Naive B cell (primary cell): ENCODE results near the gene CYP26B1. TPM values are rescaled to one million over a fixed set of nuclear protein-coding genes. Genes with fewer than 3 reads are reported as not detected.

Experiments used
- ATAC-seq, 2 donors: fragments of 150-1000 bp; cut with Tn5 transposase; 2 replicates each; pipeline ENCODE4 v1.10.0; 2021; ENCODE audit warnings: low read depth in 2 of 2, mild to moderate bottlenecking in 2 of 2, moderate library complexity in 2 of 2
- DNase-seq: peaks from one replicate; pipeline ENCODE4 v3.0.0; 2022
- H3K27ac Mint-ChIP-seq, 6 donors: one replicate each; pipeline ENCODE4 v1.8.0; 2020 to 2022; ENCODE audit warnings: mild to moderate bottlenecking in 6 of 6, mixed read lengths in 6 of 6, moderate library complexity in 5 of 6, inconsistent platforms in 2 of 6
- H3K27me3 Mint-ChIP-seq, 3 donors: one replicate each; pipeline ENCODE4 v1.8.0; 2021 to 2022; ENCODE audit warnings: mixed read lengths in 3 of 3, mild to moderate bottlenecking in 1 of 3
- H3K36me3 Mint-ChIP-seq, 2 donors: one replicate each; pipeline ENCODE4 v1.8.0; 2020 to 2022; ENCODE audit warnings: mixed read lengths in 2 of 2, inconsistent platforms in 1 of 2, mild to moderate bottlenecking in 1 of 2
- H3K4me1 Mint-ChIP-seq, 3 donors: one replicate each; pipeline ENCODE4 v1.8.0; 2020 to 2022; ENCODE audit warnings: mixed read lengths in 3 of 3, inconsistent platforms in 1 of 3, mild to moderate bottlenecking in 1 of 3, moderate library complexity in 1 of 3
- H3K4me3 Mint-ChIP-seq, 8 donors: one replicate each; pipeline ENCODE4 v1.8.0; 2020 to 2022; ENCODE audit warnings: mild to moderate bottlenecking in 8 of 8, mixed read lengths in 8 of 8, moderate library complexity in 8 of 8, inconsistent platforms in 2 of 8
- H3K9me3 Mint-ChIP-seq, 7 donors: one replicate each; pipeline ENCODE4 v1.8.0; 2020 to 2022; ENCODE audit warnings: mixed read lengths in 7 of 7, mild to moderate bottlenecking in 5 of 7, inconsistent platforms in 2 of 7, moderate library complexity in 1 of 7
- polyA plus RNA-seq, 6 donors: library from polyadenylated mRNA; unstranded; fragments of 300-500 nt; fragmentation: Illumina TruSeq; gene quantifications; one replicate each; pipeline ENCODE4 v1.2.3, GENCODE V29; 2021; ENCODE audit warnings: low read depth in 6 of 6

The CYP26B1 gene
- polyA plus RNA-seq, 6 donors from 2014 or later = not detected

- H3K27me3 Mint-ChIP-seq = peaks cover 3 to 23% (median 15%) of the 10 kb centered on the region in 3 donors
- peaks cover 0 to 6% (median 0%) of the 10 kb centered on the region in 3 donors for H3K4me1 Mint-ChIP-seq
- H3K36me3 Mint-ChIP-seq = no peaks in the 10 kb centered on the region
- DNase-seq (no peak), ATAC-seq (no peak)
- peaks cover 4 to 12% (median 7%) of the 10 kb centered on the region in 7 donors for H3K9me3 Mint-ChIP-seq
- H3K27ac Mint-ChIP-seq = no peak overlapping the region
- H3K4me3 Mint-ChIP-seq = no peak overlapping the region
Observed at GRCh38 chr2:72127401-72128058, 20.1 kb downstream of the CYP26B1 start.

- peaks cover 10 to 23% (median 16%) of the 10 kb centered on the region in 7 donors for H3K9me3 Mint-ChIP-seq
- peaks cover 3 to 31% (median 20%) of the 10 kb centered on the region in 3 donors for H3K27me3 Mint-ChIP-seq
- no peaks in the 10 kb centered on the region for H3K36me3 Mint-ChIP-seq
- ATAC-seq = no peak
- H3K27ac Mint-ChIP-seq = peak overlapping the region in 1 of 6 donors; percentile 28
- DNase-seq = no peak
- H3K4me3 Mint-ChIP-seq = no peak overlapping the region
- peaks cover 0 to 6% (median 0%) of the 10 kb centered on the region in 3 donors for H3K4me1 Mint-ChIP-seq
Observed at GRCh38 chr2:72126186-72127100, 21.2 kb downstream of the CYP26B1 start.

- H3K4me3 Mint-ChIP-seq = no peak overlapping the region
- peaks cover 4 to 22% (median 11%) of the 10 kb centered on the region in 3 donors for H3K27me3 Mint-ChIP-seq
- no peaks in the 10 kb centered on the region for H3K36me3 Mint-ChIP-seq
- no peak for ATAC-seq
- peaks cover 10 to 33% (median 19%) of the 10 kb centered on the region in 7 donors for H3K9me3 Mint-ChIP-seq
- DNase-seq = no peak
- H3K4me1 Mint-ChIP-seq = peaks cover 0 to 6% (median 0%) of the 10 kb centered on the region in 3 donors
- no peak overlapping the region for H3K27ac Mint-ChIP-seq
Observed at GRCh38 chr2:72124376-72124775, 23.3 kb downstream of the CYP26B1 start.

- Mint-ChIP-seq H3K27me3 (peaks cover 4 to 26% (median 20%) of the 10 kb centered on the region in 3 donors), H3K4me3 (no peak overlapping the region), H3K27ac (no peak overlapping the region), H3K9me3 (peaks cover 6 to 33% (median 19%) of the 10 kb centered on the region in 7 donors), H3K36me3 (no peaks in the 10 kb centered on the region), H3K4me1 (peaks cover 0 to 2% (median 0%) of the 10 kb centered on the region in 3 donors)
- DNase-seq (no peak), ATAC-seq (no peak)
Observed at GRCh38 chr2:72121153-72121552, 26.5 kb downstream of the CYP26B1 start.

- Mint-ChIP-seq H3K36me3 (no peaks in the 10 kb centered on the region), H3K9me3 (peaks cover 5 to 24% (median 17%) of the 10 kb centered on the region in 7 donors), H3K4me1 (no peaks in the 10 kb centered on the region), H3K27ac (no peak overlapping the region), H3K4me3 (no peak overlapping the region), H3K27me3 (peaks cover 4 to 23% (median 20%) of the 10 kb centered on the region in 3 donors)
- DNase-seq = no peak
- ATAC-seq = no peak
Observed at GRCh38 chr2:72118951-72119350, 28.7 kb downstream of the CYP26B1 start.

GRCh38 chr2:72118386-72118785, 29.3 kb downstream of the CYP26B1 start:
- no peaks in the 10 kb centered on the region for H3K4me1 Mint-ChIP-seq
- peaks cover 4 to 23% (median 20%) of the 10 kb centered on the region in 3 donors for H3K27me3 Mint-ChIP-seq
- H3K27ac Mint-ChIP-seq = peak overlapping the region in 1 of 6 donors; percentile 47
- peaks cover 5 to 24% (median 17%) of the 10 kb centered on the region in 7 donors for H3K9me3 Mint-ChIP-seq
- DNase-seq (no peak), ATAC-seq (no peak)
- H3K4me3 Mint-ChIP-seq = peak overlapping the region in 2 of 8 donors; percentile 16 to 49
- no peaks in the 10 kb centered on the region for H3K36me3 Mint-ChIP-seq

- Mint-ChIP-seq H3K9me3 (peaks cover 5 to 23% (median 13%) of the 10 kb centered on the region in 7 donors), H3K27ac (no peak overlapping the region), H3K36me3 (no peaks in the 10 kb centered on the region), H3K4me3 (no peak overlapping the region), H3K27me3 (peaks cover 4 to 20% (median 16%) of the 10 kb centered on the region in 3 donors), H3K4me1 (no peaks in the 10 kb centered on the region)
- ATAC-seq = no peak
- no peak for DNase-seq
Observed at GRCh38 chr2:72117718-72118117, 29.9 kb downstream of the CYP26B1 start.

GRCh38 chr2:72117029-72117428, 30.6 kb downstream of the CYP26B1 start:
- DNase-seq (no peak), ATAC-seq (no peak)
- no peak overlapping the region for H3K27ac Mint-ChIP-seq
- H3K4me1 Mint-ChIP-seq = no peaks in the 10 kb centered on the region
- H3K36me3 Mint-ChIP-seq = no peaks in the 10 kb centered on the region
- peaks cover 4 to 16% (median 9%) of the 10 kb centered on the region in 3 donors for H3K27me3 Mint-ChIP-seq
- peaks cover 2 to 20% (median 6%) of the 10 kb centered on the region in 7 donors for H3K9me3 Mint-ChIP-seq
- no peak overlapping the region for H3K4me3 Mint-ChIP-seq

- peaks cover 0 to 12% (median 3%) of the 10 kb centered on the region in 7 donors for H3K9me3 Mint-ChIP-seq
- H3K36me3 Mint-ChIP-seq = no peaks in the 10 kb centered on the region
- H3K4me3 Mint-ChIP-seq = peak overlapping the region in 2 of 8 donors; percentile 47 to 57
- H3K4me1 Mint-ChIP-seq = no peaks in the 10 kb centered on the region
- no peak for DNase-seq
- H3K27ac Mint-ChIP-seq = no peak overlapping the region
- no peak for ATAC-seq
- H3K27me3 Mint-ChIP-seq = peaks cover 4 to 9% (median 7%) of the 10 kb centered on the region in 3 donors
Observed at GRCh38 chr2:72116081-72116533, 31.6 kb downstream of the CYP26B1 start.

GRCh38 chr2:72115110-72116080, 32.3 kb downstream of the CYP26B1 start:
- Mint-ChIP-seq H3K27me3 (peaks cover 4 to 10% (median 6%) of the 10 kb centered on the region in 3 donors), H3K36me3 (no peaks in the 10 kb centered on the region), H3K9me3 (peaks cover 0 to 6% (median 3%) of the 10 kb centered on the region in 7 donors), H3K4me3 (no peak overlapping the region), H3K27ac (no peak overlapping the region), H3K4me1 (no peaks in the 10 kb centered on the region)
- ATAC-seq (no peak), DNase-seq (no peak)

- ATAC-seq (no peak), DNase-seq (no peak)
- Mint-ChIP-seq H3K9me3 (peaks cover 0 to 6% (median 1%) of the 10 kb centered on the region in 7 donors), H3K27me3 (peaks cover 1 to 16% (median 6%) of the 10 kb centered on the region in 3 donors), H3K36me3 (no peaks in the 10 kb centered on the region), H3K4me1 (no peaks in the 10 kb centered on the region), H3K4me3 (no peak overlapping the region), H3K27ac (no peak overlapping the region)
Observed at GRCh38 chr2:72114693-72115051, 33.0 kb downstream of the CYP26B1 start.

GRCh38 chr2:72113847-72114692, 33.6 kb downstream of the CYP26B1 start:
- H3K27ac Mint-ChIP-seq = no peak overlapping the region

More at GRCh38 chr2:72113847-72114692, 33.6 kb downstream of the CYP26B1 start:
- ATAC-seq = no peak
- Mint-ChIP-seq H3K9me3 (peaks cover 0 to 6% (median 1%) of the 10 kb centered on the region in 7 donors), H3K27me3 (peaks cover 0 to 13% (median 10%) of the 10 kb centered on the region in 3 donors), H3K36me3 (no peaks in the 10 kb centered on the region), H3K4me3 (no peak overlapping the region), H3K4me1 (no peaks in the 10 kb centered on the region)
- DNase-seq = no peak
